Measurements from ENCODE around the gene FAM124A. TPM values are rescaled to one million over a fixed set of nuclear protein-coding genes. Genes with fewer than 3 reads are reported as not detected.

FAM124A gene
- total and polyA plus RNA-seq, 10 of the 15 experiments (the other 5 are each of a cell fraction or from before 2014, with no cell fraction given): not detected

- RAD21 ChIA-PET (ENCODE audit: unreplicated experiment): interaction anchor here (1.0 kb wide), 1 partner anchor 573 kb away, joined by 3 read pairs; no protein-coding TSS in a partner anchor
- Histone ChIP-seq H3K27me3 (replicated peaks in 1 of 2; ENCODE audit: control insufficient read depth in 2 of 2, insufficient read depth in 2 of 2, low read length in 1 of 2) (peaks cover 6 to 28% of the 10 kb centered on the region in 2 experiments), H3K79me2 (ENCODE audit: control insufficient read depth, insufficient read depth, low read length) (no peaks in the 10 kb centered on the region), H4K20me1 (ENCODE audit: control insufficient read depth, insufficient read depth) (no peaks in the 10 kb centered on the region), H3K9me3 (replicated peaks; ENCODE audit: control insufficient read depth, insufficient read depth, low read length) (no peaks in the 10 kb centered on the region), H3K9ac (ENCODE audit: control insufficient read depth, insufficient read depth, low read length) (no peak overlapping the region), H3K4me2 (ENCODE audit: control insufficient read depth, insufficient read depth) (no peak overlapping the region), H2AFZ (ENCODE audit: control insufficient read depth, low read depth, low read length) (no peak overlapping the region), H3K4me1 (ENCODE audit: control insufficient read depth, insufficient read depth, low read length) (no peaks in the 10 kb centered on the region), H3K27ac (ENCODE audit: control insufficient read depth, insufficient read depth) (no peak overlapping the region), H3K4me3 (no peak overlapping the region), H3K36me3 (ENCODE audit: control insufficient read depth in 2 of 2, insufficient read depth in 2 of 2, low read length in 1 of 2) (no peaks in the 10 kb centered on the region)
- FAIRE-seq: no peak
- CTCF ChIA-PET: interaction anchor here (0.9 kb wide), 1 partner anchor 30 kb away, joined by 3 read pairs; no protein-coding TSS in a partner anchor
- in situ Hi-C loops (cut with MboI): no loop called here
- no peak for ATAC-seq
- BruUV-seq (replicated peaks): no TSS peak
- no peak for DNase-seq (ENCODE audit: low read depth, low spot score)
- POLR2A ChIA-PET: no interaction called here
- SMC1A ChIA-PET (ENCODE audit: uncharacterized antibody, unreplicated experiment): interaction anchor here (1.1 kb wide), 1 partner anchor 61 kb away, joined by 4 read pairs; no protein-coding TSS in a partner anchor
- no peak for TF ChIP-seq USF2 (IDR thresholded peaks at IDR 0.05; ENCODE audit: borderline replicate concordance, low read depth, low read length)
- TF ChIP-seq PBX3 (IDR thresholded peaks at IDR 0.05; ENCODE audit: insufficient replicate concordance, low read depth, low read length): no peak
- TF ChIP-seq JUND (IDR thresholded peaks at IDR 0.05; ENCODE audit: low read depth, low read length): no peak
- no peak for TF ChIP-seq CHD1 (IDR thresholded peaks at IDR 0.05; ENCODE audit: low read depth, low read length)
- TF ChIP-seq SREBF1 (IDR thresholded peaks at IDR 0.05; ENCODE audit: low read length): no peak
- TF ChIP-seq ZNF592 (IDR thresholded peaks at IDR 0.05): no peak
- intact Hi-C loops (cut with micrococcal nuclease; ENCODE audit: unreplicated experiment): no loop called here
Observed at GRCh38 chr13:51225029-51225428, 2.8 kb downstream of the FAM124A start.

All from GM12878 (cell line).